K562 (cell line): ENCODE measurements around the gene HHEX. TPM values are rescaled to one million over a fixed set of nuclear protein-coding genes. Genes with fewer than 3 reads are reported as not detected.

Source experiments
- ATAC-seq: fragments of 200-7000 bp; cut with Tn5 transposase; 3 replicates; pipeline ENCODE4 v1.9.1; 2020; ENCODE audit warnings: moderate library complexity
- BruUV-seq: library from RNA; stranded (reverse); fragments of 400-500 nt; replicated peaks from 2 replicates; lab custom pipeline; 2021; lab: Mats Ljungman, UMichigan
- CTCF ChIA-PET: fragments of 300-600 bp; formaldehyde crosslinking; extraction: SDS; loops from one replicate; lab custom pipeline; 2021; ENCODE audit warnings: low intra/inter-chr PET ratio; lab: Yijun Ruan, JAX
- POLR2A ChIA-PET: fragments of 300-600, 350-650 bp; sonication (Branson Sonifier 250); formaldehyde crosslinking; extraction: SDS; loops from one replicate; lab custom pipeline; 2021; ENCODE audit warnings: antibody characterized with exemption, inconsistent platforms; lab: Yijun Ruan, JAX
- DNase-seq, 4 experiments: peaks; one replicate each; pipeline versions ENCODE4 v3.0.0 to v3.0.0-alpha.2; 2011 to 2018; ENCODE audit warnings: low spot score in 3 of 4, mixed read lengths in 3 of 4; ENCODE audit errors: extremely low read depth in 1 of 4
- FAIRE-seq: peaks from 2 replicates; lab custom pipeline; 2011; peaks lifted over from hg19 to GRCh38; lab: Jason Lieb, UNC
- H2AFZ ChIP-seq: 2 replicates; pipeline ENCODE4 v1.6.0; 2011; ENCODE audit warnings: low read depth, low read length, control low read depth, inconsistent platforms
- H3K27ac ChIP-seq: fragments of 200-600 bp; 3 replicates; pipeline ENCODE4 v1.8.0; 2011; ENCODE audit warnings: low read depth, mild to moderate bottlenecking, control low read depth, inconsistent platforms, low read length, moderate library complexity, mixed read lengths; ENCODE audit errors: extremely low read depth
- H3K27me3 ChIP-seq, 2 experiments: fragments of 300-600 bp in 1 of 2; 2 replicates in 1 of 2; 3 replicates in 1 of 2; pipeline versions ENCODE4 v1.6.0 to v1.8.0; 2011; ENCODE audit warnings: inconsistent platforms in 2 of 2, low read length in 2 of 2, mild to moderate bottlenecking in 1 of 2, mixed read lengths in 1 of 2, moderate library complexity in 1 of 2; ENCODE audit not compliant: control insufficient read depth in 2 of 2, insufficient read depth in 2 of 2
- H3K36me3 ChIP-seq: fragments of 300-600 bp; 3 replicates; pipeline ENCODE4 v1.8.0; 2011; ENCODE audit warnings: mild to moderate bottlenecking, low read length, inconsistent platforms; ENCODE audit not compliant: control insufficient read depth, insufficient read depth
- H3K4me1 ChIP-seq, 2 experiments: fragments of 200-600 bp in 1 of 2; replicated peaks in 1 of 2; 2 replicates in 1 of 2; 3 replicates in 1 of 2; pipeline versions ENCODE4 v1.5.1 to v1.8.0; 2011; ENCODE audit warnings: inconsistent platforms in 2 of 2, low read length in 2 of 2, mild to moderate bottlenecking in 1 of 2, mixed read lengths in 1 of 2, moderate library complexity in 1 of 2; ENCODE audit not compliant: control insufficient read depth in 2 of 2, insufficient read depth in 2 of 2
- H3K4me2 ChIP-seq: 2 replicates; pipeline ENCODE4 v1.6.1; 2011; ENCODE audit warnings: low read length, control low read depth, inconsistent platforms, mixed read lengths; ENCODE audit not compliant: insufficient read depth
- H3K4me3 ChIP-seq: fragments of 200-600 bp; sonication (generic), shearing (Covaris generic); 2 replicates; pipeline ENCODE4 v1.5.1; 2016; ENCODE audit warnings: control low read depth, inconsistent platforms
- H3K79me2 ChIP-seq: fragments of 200-600 bp; 3 replicates; pipeline ENCODE4 v1.8.0; 2011; ENCODE audit warnings: low read length, inconsistent platforms; ENCODE audit not compliant: control insufficient read depth, insufficient read depth
- H3K9ac ChIP-seq, 2 experiments: 2 replicates each; pipeline versions ENCODE4 v1.6.0 to v1.6.1; 2011; ENCODE audit warnings: low read depth in 2 of 2, low read length in 2 of 2, control low read depth in 1 of 2, inconsistent platforms in 1 of 2, mild to moderate bottlenecking in 1 of 2, mixed read lengths in 1 of 2; ENCODE audit not compliant: insufficient read depth in 1 of 2
- H3K9me1 ChIP-seq: one replicate; pipeline ENCODE4 v1.6.0; 2011; ENCODE audit warnings: inconsistent platforms, mild to moderate bottlenecking, low read length, moderate library complexity; ENCODE audit not compliant: control insufficient read depth, insufficient read depth
- H3K9me3 ChIP-seq: replicated peaks from 2 replicates; pipeline ENCODE4 v1.5.1; 2011; ENCODE audit warnings: low read depth, low read length, inconsistent platforms; ENCODE audit not compliant: control insufficient read depth, insufficient read depth
- H4K20me1 ChIP-seq: replicated peaks from 2 replicates; pipeline ENCODE4 v1.6.1; 2011; ENCODE audit warnings: low read length, inconsistent platforms, mixed read lengths; ENCODE audit not compliant: control insufficient read depth, insufficient read depth
- BMI1 ChIP-seq: fragments of 150-350 bp; IDR thresholded peaks from 2 replicates; pipeline ENCODE4 v1.6.1; 2014; ENCODE audit warnings: low read length
- BRF1 ChIP-seq: IDR thresholded peaks from 3 replicates; pipeline ENCODE4 v1.6.1; 2011; ENCODE audit warnings: borderline replicate concordance, mild to moderate bottlenecking; ENCODE audit not compliant: insufficient read length; ENCODE audit errors: extremely low read depth
- E2F3 ChIP-seq: fragments of 250-450 bp; sonication (Bioruptor Pico); IDR thresholded peaks from 2 replicates; pipeline ENCODE4 v1.4.0; 2020; ENCODE audit warnings: mild to moderate bottlenecking
- KDM5B ChIP-seq: fragments of 200-600 bp; sonication (generic); IDR thresholded peaks from 2 replicates; pipeline ENCODE4 v1.6.1; 2012; ENCODE audit warnings: low read depth, mild to moderate bottlenecking, moderate library complexity, low read length, control low read depth, inconsistent platforms; ENCODE audit not compliant: insufficient replicate concordance
- MEF2A ChIP-seq: IDR thresholded peaks from 2 replicates; pipeline ENCODE4 v1.6.1; 2011; ENCODE audit warnings: low read depth, mild to moderate bottlenecking, low read length, moderate library complexity; ENCODE audit not compliant: control insufficient read depth
- MTF1 ChIP-seq: fragments of 250-450 bp; sonication (Bioruptor Pico); IDR thresholded peaks from 2 replicates; pipeline ENCODE4 v1.9.0; 2021; ENCODE audit warnings: moderate library complexity, mild to moderate bottlenecking, inconsistent platforms, borderline replicate concordance
- MXD1 ChIP-seq: fragments of 250-450 bp; sonication (Bioruptor Pico); IDR thresholded peaks from 2 replicates; pipeline ENCODE4 v1.8.0; 2021; ENCODE audit warnings: borderline replicate concordance, mild to moderate bottlenecking, moderate library complexity; ENCODE audit not compliant: poor library complexity, severe bottlenecking
- SMAD1 ChIP-seq: fragments of 150-350 bp; IDR thresholded peaks from 2 replicates; pipeline ENCODE4 v1.6.1; 2014; ENCODE audit warnings: low read length, low read depth; ENCODE audit not compliant: partially characterized antibody
- SMARCB1 ChIP-seq: IDR thresholded peaks from 2 replicates; pipeline ENCODE4 v1.6.1; 2011; ENCODE audit warnings: improper control_type of control experiment, low read depth; ENCODE audit not compliant: insufficient read length
- ZNF263 ChIP-seq: sonication (generic); formaldehyde crosslinking; IDR thresholded peaks from 2 replicates; pipeline ENCODE4 v1.8.0; 2022; ENCODE audit warnings: mild to moderate bottlenecking, missing genetic modification reagents, borderline replicate concordance
- ZNF384 ChIP-seq: IDR thresholded peaks from 2 replicates; pipeline ENCODE4 v1.6.1; 2012; ENCODE audit warnings: low read depth, low read length, improper control_type of control experiment
- ZNF398 ChIP-seq: fragments of 250-450 bp; sonication (Bioruptor Pico); IDR thresholded peaks from 2 replicates; pipeline ENCODE4 v1.8.0; 2021; ENCODE audit warnings: moderate library complexity, mild to moderate bottlenecking, inconsistent platforms
- ZNF511 ChIP-seq: sonication (generic); formaldehyde crosslinking; IDR thresholded peaks from 2 replicates; pipeline ENCODE4 v1.8.0; 2022; ENCODE audit warnings: mild to moderate bottlenecking, missing genetic modification reagents
- WGBS: fragments of 100-300 bp; shearing (Covaris generic); methylation state at CpG from one replicate; pipeline ENCODE4 v1.1.6; 2016; ENCODE audit warnings: low coverage, mixed read lengths; ENCODE audit not compliant: insufficient coverage; ENCODE audit errors: missing lambda C conversion rate; 5-methylcytosine and 5-hydroxymethylcytosine counted together
- in situ Hi-C: fragments of 300-500 bp; cut with MboI; formaldehyde crosslinking; loops from 4 replicates; pipeline ENCODE4 v1.15.0; 2018; ENCODE audit warnings: inconsistent platforms, mixed read lengths
- intact Hi-C: fragments of 100-400 bp; cut with micrococcal nuclease; formaldehyde crosslinking; loops from 2 replicates; pipeline ENCODE4 v1.14.2; 2022
- polyA plus RNA-seq, 8 experiments: library from polyadenylated mRNA; depleted of rRNA in 4 of 8; stranded (reverse) in 5 of 8; unstranded in 3 of 8; fragments of >200 nt; fragmentation: Nextera tagmentation in 2 of 8; fragmentation: Illumina TruSeq in 1 of 8; extraction: Ambion mirVana in 2 of 8; extraction: Trizol in 1 of 8; gene quantifications; 2 replicates each; pipeline versions ENCODE4 v1.2.1 to v1.2.3, GENCODE V29; 2011 to 2014; ENCODE audit warnings: inconsistent platforms in 1 of 8, missing spikeins in 1 of 8
- total RNA-seq, 7 experiments: library from RNA; depleted of rRNA in 6 of 7; stranded (reverse); fragments of >200 nt in 6 of 7; fragmentation: Illumina TruSeq in 2 of 7; extraction: Trizol in 2 of 7; gene quantifications; 2 replicates each; pipeline versions ENCODE4 v1.2.1 to v1.2.3, GENCODE V29; 2011 to 2021; ENCODE audit warnings: low replicate concordance in 1 of 7

HHEX gene
- total and polyA plus RNA-seq, 9 of the 15 experiments (the other 6 are each of a cell fraction or from before 2014, with no cell fraction given), result 37.2 to 133 (median 80.2) TPM

GRCh38 chr10:92735938-92736337, 46.2 kb downstream of the HHEX start:
- DNase-seq (no peak), FAIRE-seq (no peak), ATAC-seq (no peak; the same call in 2 of the 3 replicates)
- Histone ChIP-seq H3K79me2 (no peaks in the 10 kb centered on the region), H3K4me3 (no peak overlapping the region), H2AFZ (no peak overlapping the region), H3K9me1 (no peaks in the 10 kb centered on the region), H3K4me1 (peaks cover 6 to 7% of the 10 kb centered on the region in 2 experiments; a peak in 3 of 5 replicates), H3K9me3 (no peaks in the 10 kb centered on the region), H3K36me3 (no peaks in the 10 kb centered on the region), H3K27me3 (no peaks in the 10 kb centered on the region), H3K9ac (no peak overlapping the region), H3K4me2 (no peak overlapping the region)
- BruUV-seq, result no TSS peak
- CTCF ChIA-PET, result no interaction called here
- intact Hi-C loops (no loop called here), in situ Hi-C loops (no loop called here)
- WGBS, result 79% methylated on average over 3 of the region's 3 CpGs
- POLR2A ChIA-PET, result no interaction called here
- TF ChIP-seq ZNF511 (CRISPR knock-in tag) (no peak), BMI1 (no peak)
- TF ChIP-seq, all 486 proteins: peak for 0
- H4K20me1 ChIP-seq, result no peaks in the 10 kb centered on the region
- H3K27ac ChIP-seq, result no peak overlapping the region

- H3K27me3 ChIP-seq, result no peaks in the 10 kb centered on the region
- no peak for FAIRE-seq
- intact Hi-C loops (no loop called here), in situ Hi-C loops (no loop called here)
- WGBS, result 66% methylated on average over 7 of the region's 7 CpGs
- no peak overlapping the region for H3K4me3 ChIP-seq
- no peak for DNase-seq
- H3K36me3 ChIP-seq, result no peaks in the 10 kb centered on the region
- no peak overlapping the region for H3K27ac ChIP-seq
- CTCF ChIA-PET, result no interaction called here
- H2AFZ ChIP-seq, result no peak overlapping the region
- no peaks in the 10 kb centered on the region for H3K79me2 ChIP-seq
- ATAC-seq, result no peak
- H3K4me1 ChIP-seq, result peaks cover 6 to 7% of the 10 kb centered on the region in 2 experiments; a peak in 3 of 5 replicates
- POLR2A ChIA-PET, result interaction anchor here (1.0 kb wide), 1 partner anchor 18 kb away, joined by 3 read pairs; no protein-coding TSS in a partner anchor
- no peak overlapping the region for H3K9ac ChIP-seq
- H3K9me3 ChIP-seq, result no peaks in the 10 kb centered on the region
- H3K4me2 ChIP-seq, result no peak overlapping the region
- H4K20me1 ChIP-seq, result no peaks in the 10 kb centered on the region
- BruUV-seq, result no TSS peak
- H3K9me1 ChIP-seq, result no peaks in the 10 kb centered on the region
- TF ChIP-seq ZNF384 (no peak), BMI1 (no peak), MEF2A (no peak), ZNF398 (no peak), BRF1 (no peak), ZNF263 (no peak), MTF1 (CRISPR knock-in tag) (no peak), MXD1 (CRISPR knock-in tag) (no peak), SMARCB1 (no peak), KDM5B (no peak), E2F3 (CRISPR knock-in tag) (no peak), SMAD1 (no peak)
Observed at GRCh38 chr10:92737484-92737883, 47.7 kb downstream of the HHEX start.
